Stimulated activated CD8-positive, alpha-beta memory T cell treated with anti-CD3 and anti-CD28 coated beads, Interleukin-12 subunit alpha, Interleukin-12 subunit beta, amount 100 ng/mL, for 24 hours (primary cell): ENCODE measurements around the gene CUL5.
A peak's percentile ranks its signal among the peaks of the same experiment; 100 is the strongest.
"Not testable (repeated sequence)": the region's sequence is repeated elsewhere in the genome, so short reads cannot be mapped to it uniquely, and the experiment has no call there.

Experiments used
- DNase-seq: peaks from one replicate; pipeline ENCODE4 v3.0.0-alpha.2; 2020; ENCODE audit errors: extremely low read depth

Gene CUL5

DNA sequence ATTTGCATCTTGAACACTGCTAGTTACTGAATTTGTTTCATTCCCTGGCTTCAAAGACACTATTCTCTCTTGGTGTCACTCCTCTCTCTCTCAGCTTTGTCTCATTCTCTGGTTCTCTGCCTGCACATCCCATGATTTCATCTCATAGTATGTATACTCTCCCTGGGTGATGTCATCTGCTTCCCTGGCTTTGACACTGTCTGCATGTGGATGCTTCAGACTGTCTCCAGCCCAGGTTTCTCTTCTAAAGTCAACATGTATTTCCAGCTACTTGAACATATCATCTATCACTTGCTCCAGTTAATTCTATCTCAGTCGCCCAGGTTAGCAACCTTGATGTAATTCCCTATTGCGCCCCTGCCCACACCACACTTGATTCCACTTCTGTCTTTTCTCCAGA lies 103.4 kb downstream of the CUL5 start:
- DNase-seq = no peak

DNA sequence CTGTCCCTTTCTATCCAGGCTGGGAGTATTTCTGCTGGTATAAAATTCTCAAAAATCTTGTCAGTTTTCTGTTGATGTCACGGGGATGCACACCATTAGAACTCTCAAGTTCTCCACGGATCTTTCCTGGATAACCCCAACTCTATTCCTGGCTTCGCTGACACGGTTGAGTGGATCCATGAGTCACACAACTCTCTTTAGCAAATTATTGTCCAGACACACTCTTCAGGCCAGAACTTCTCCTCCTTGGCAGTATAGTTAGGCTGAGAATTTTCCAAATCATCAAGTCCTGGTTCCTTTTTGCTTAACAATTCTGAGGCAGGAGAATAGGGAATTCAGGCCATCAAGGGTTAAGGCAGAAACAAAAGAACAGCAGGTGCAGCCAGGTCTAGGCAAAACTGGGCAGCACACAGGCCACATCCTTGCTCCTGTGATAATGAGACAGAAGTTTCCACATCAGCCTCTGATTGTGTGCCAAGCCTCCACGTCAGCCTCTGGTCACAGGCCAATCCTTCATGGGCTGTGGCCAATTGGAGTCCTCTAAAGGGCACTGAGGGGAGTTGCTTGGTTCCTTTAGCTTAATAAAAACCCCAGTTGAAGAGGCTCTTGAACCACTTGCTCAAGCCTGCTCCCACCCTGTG lies 106.9 kb downstream of the CUL5 start:
- no peak for DNase-seq

GRCh38 chr11:108117746-108118371 lies 109.2 kb downstream of the CUL5 start:
- no peak for DNase-seq

- not testable (repeated sequence) for DNase-seq
Measured at GRCh38 chr11:108120936-108121273, 112.2 kb downstream of the CUL5 start.

DNA sequence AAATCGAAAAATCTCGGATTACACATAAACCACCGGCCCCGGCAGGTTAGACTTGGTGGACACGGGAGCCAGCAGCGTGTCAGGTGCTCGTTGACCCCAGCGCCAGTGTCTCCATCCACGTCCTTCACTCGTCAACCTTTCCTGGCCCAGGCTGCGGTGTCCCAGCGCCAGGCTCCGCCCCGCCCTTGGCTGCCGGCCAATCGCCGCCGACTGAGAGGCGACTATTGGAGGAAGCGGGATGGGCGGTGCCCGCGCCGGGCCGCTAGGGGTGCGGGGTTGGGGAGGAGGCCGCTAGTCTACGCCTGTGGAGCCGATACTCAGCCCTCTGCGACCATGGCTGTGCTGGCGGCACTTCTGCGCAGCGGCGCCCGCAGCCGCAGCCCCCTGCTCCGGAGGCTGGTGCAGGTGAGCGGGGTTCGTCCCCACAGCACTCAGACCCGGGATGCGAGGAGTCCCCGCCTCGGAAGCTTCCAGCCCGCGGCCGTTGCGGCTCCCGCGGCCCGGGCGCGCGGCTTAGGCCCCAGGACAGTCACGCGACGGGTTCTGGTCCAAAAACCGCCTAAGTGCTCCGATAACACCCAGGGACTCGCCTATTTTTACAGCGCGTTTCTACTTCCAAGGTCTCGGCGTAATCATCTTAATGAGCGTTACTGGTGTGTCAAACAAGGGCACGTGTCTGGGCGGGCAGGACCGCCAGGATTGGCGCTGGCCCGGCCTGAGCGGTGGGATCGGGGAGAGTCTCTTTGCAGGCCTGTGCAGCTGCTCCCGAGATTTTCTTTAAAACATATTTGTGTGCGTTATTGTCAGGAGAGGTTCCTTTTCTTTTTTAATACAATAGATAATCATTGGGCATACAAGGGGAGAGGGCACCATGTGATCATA lies 112.8 kb downstream of the CUL5 start, which contains the start of gene ACAT1:
Gene ACAT1 (plus strand): TSS at position 294 of the 882 bp plus-strand sequence. CDS start 40 bp downstream, at position 334.
- peak; percentile 90 for DNase-seq

GRCh38 chr11:108122166-108122628 lies 113.5 kb downstream of the CUL5 start:
- DNase-seq = no peak

GRCh38 chr11:108125096-108125495 lies 116.4 kb downstream of the CUL5 start:
- DNase-seq = no peak

DNA sequence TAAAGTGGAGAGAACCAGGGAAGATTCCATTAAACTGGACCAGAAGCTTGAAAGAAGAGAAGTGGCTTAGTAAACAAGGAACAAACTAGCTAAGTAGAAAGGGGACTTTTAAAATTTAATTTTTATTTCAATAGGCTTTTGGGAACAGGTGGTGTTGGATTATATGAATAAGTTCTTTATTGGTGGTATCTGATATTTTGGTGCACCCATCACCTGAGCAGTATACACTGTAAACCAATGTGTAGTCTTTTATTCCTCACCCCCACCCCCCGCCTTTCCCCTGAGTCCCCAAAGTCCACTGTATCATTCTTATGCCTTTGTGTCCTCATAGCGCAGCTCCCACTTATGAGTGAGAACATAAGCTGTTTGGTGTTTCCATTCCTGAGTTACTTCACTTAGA lies 120.1 kb downstream of the CUL5 start:
- DNase-seq = no peak

DNA sequence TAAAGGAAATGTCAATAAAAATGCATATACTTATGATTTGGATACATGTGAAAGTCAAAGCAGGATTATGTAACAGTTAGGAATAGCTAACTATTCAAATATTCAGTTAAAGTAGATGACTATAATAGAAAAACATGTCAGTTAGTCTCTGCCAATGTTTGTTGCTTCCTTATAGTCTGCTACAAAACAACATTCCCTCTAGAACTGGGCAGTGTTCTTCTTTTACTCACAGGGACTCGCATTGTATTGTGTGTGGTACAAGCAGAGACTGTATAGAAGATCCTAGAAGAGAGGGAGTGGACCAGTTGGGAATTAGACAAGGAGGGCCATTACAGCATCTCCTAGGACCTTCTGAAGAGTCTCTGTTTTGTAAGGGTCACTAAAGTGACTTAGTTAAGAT lies 123.3 kb downstream of the CUL5 start:
- DNase-seq = no peak

- not testable (repeated sequence) for DNase-seq
Measured at GRCh38 chr11:108132993-108133538, 124.4 kb downstream of the CUL5 start.

DNA sequence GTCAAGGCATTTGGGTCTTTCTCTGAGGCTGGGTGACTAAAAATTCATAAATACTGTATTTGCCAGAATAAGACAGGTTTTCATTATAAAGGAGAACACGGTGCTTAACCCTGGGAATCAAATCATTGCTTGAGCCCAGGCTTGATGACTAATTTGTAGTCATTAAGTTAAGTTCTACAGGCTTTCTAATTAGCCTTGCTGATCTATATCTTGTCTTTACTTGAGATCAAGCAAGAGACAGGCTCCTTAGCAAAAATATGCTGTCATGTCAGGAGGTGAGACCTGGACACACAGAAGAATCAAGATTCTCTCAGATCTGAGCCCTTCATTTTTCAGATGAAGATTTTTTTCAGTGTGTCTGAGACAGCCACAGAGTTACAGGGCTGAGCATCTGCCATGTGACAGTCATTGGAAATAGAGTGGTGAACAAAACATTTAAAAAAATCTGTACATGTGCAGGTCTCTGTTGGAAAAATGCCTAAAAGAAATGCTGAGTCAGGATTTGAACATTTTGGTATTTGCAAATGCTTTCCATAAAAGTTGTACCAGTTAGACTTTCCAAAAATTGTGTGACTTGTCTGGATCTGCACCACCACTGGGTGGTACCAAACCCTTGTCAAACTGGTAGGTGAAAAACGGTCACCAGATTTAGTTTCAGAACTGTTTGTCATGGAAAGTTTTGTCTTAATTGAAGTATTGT lies 127.3 kb downstream of the CUL5 start:
- DNase-seq = no peak

GRCh38 chr11:108137212-108137611 lies 128.5 kb downstream of the CUL5 start:
- no peak for DNase-seq

DNA sequence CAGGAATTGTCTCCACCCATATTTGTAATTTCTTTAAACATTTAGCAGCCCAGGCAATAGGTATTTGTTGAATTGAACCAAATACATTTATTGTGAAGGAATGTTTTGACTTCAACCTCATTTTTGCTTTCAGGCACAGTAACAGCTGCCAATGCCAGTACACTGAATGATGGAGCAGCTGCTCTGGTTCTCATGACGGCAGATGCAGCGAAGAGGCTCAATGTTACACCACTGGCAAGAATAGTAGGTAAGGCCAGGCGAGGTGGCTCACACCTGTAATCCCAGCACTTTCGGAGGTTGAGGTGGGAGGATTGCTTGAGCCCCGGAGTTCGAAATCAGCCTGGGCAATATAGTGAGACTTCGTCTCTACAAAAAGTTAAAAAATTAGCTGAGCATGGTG lies 133.6 kb downstream of the CUL5 start:
- no peak for DNase-seq

- no peak for DNase-seq
Measured at GRCh38 chr11:108144615-108145014, 135.9 kb downstream of the CUL5 start.

- no peak for DNase-seq
Measured at GRCh38 chr11:108147150-108147549, 138.5 kb downstream of the CUL5 start.

DNA sequence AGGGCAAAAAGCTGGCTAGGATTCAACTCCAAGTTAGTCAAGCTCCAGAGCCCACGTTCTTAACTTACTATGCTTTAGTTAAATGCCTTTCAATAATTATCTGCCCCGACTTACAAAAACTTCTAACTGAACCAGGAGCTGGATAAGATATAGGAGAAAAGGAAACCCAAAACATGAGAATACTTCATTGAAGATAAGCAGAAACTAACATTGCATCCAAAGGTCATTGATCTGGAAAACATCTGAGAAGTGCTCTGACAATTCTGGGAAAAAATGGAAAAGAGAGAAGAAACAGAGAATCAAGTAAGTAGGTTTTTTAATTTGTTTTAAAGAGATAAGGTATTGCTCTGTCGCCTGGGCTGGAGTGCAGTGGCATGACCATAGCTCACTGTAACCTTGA lies 139.9 kb downstream of the CUL5 start:
- no peak for DNase-seq

DNA sequence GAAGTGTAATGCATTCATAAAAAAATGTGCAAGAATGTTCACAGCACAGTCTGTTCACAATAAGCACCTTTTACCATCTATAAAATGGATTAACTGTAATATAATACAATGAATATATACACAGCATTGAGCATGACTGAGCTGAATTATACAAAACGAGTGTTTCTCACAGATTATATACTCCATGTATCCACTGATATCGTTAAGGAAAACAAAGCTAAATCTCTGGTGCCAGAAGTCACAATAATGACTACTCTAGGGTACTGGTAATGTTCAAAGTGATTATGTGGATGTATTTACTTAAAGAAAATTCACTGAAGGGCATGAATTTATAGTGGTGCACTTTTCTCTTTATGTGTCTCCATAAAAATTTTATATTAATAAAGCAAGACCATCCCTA lies 145.9 kb downstream of the CUL5 start:
- DNase-seq = no peak
